Measurements from ENCODE around the gene NENF. TPM values are rescaled to one million over a fixed set of nuclear protein-coding genes. Genes with fewer than 3 reads are reported as not detected.

The NENF gene
- total RNA-seq, 1 donor from 2014 or later: 42.5 TPM

Other genes with a start within 250 kb of the NENF start
- 40.4 and 42.1 TPM in 2 replicates for gene PPP2R5A, start 147.5 kb upstream of the NENF start, total RNA-seq
- gene PACC1, start 18.0 kb upstream of the NENF start, total RNA-seq: 19.4 and 20.1 TPM in 2 replicates
- 17.9 and 23.9 TPM in 2 replicates for gene ATF3, start 175.8 kb downstream of the NENF start, total RNA-seq

All from activated T-helper 2 cell treated with anti-CD3 and anti-CD28 coated beads, Interferon-gamma antibody, Interleukin-2, Interleukin-4, amounts not matched to agents 10 μg/mL and 5 μg/mL and 100 μg/mL, durations not matched to agents 14 hours and 24 hours and 36 hours (primary cell).